ENCODE data around the gene TMEM255B.
A peak's percentile ranks its signal among the peaks of the same experiment; 100 is the strongest.

Gene TMEM255B

GRCh38 chr13:113855012-113855921 is 96.2 kb downstream of the TMEM255B start:
- TF ChIP-seq TCF4 (CRISPR knock-in tag; IDR thresholded peaks at IDR 0.05; ENCODE audit: borderline replicate concordance) = no peak
- TF ChIP-seq ZNF8 (CRISPR knock-in tag; IDR thresholded peaks at IDR 0.05) = no peak
- no peak for TF ChIP-seq ISL1 (CRISPR knock-in tag; IDR thresholded peaks at IDR 0.05)
- no peak for TF ChIP-seq CREB5 (CRISPR knock-in tag; IDR thresholded peaks at IDR 0.05; ENCODE audit: low read depth)
- TF ChIP-seq ZFP30 (CRISPR knock-in tag; IDR thresholded peaks at IDR 0.05) = no peak
- TF ChIP-seq ZC3H10 (CRISPR knock-in tag; IDR thresholded peaks at IDR 0.05) = no peak
- no peak for TF ChIP-seq TSHZ2 (CRISPR knock-in tag; IDR thresholded peaks at IDR 0.05)
- TF ChIP-seq ESRRG (CRISPR knock-in tag; IDR thresholded peaks at IDR 0.05) = no peak
- ATAC-seq = no peak

GRCh38 chr13:113855931-113856715 is 97.1 kb downstream of the TMEM255B start:
- TF ChIP-seq POU6F1 (CRISPR knock-in tag; IDR thresholded peaks at IDR 0.05; ENCODE audit: borderline replicate concordance, low read depth) = no peak
- no peak for TF ChIP-seq ZNF565 (CRISPR knock-in tag; conservative IDR thresholded peaks at IDR 0.05; ENCODE audit: low read depth)
- TF ChIP-seq ARNTL (CRISPR knock-in tag; IDR thresholded peaks at IDR 0.05; ENCODE audit: borderline replicate concordance, low read depth) = no peak
- TF ChIP-seq OSR1 (CRISPR knock-in tag; IDR thresholded peaks at IDR 0.05) = no peak
- TF ChIP-seq ESRRG (CRISPR knock-in tag; IDR thresholded peaks at IDR 0.05) = no peak
- TF ChIP-seq ZNF8 (CRISPR knock-in tag; IDR thresholded peaks at IDR 0.05) = no peak
- no peak for TF ChIP-seq SNAI2 (CRISPR knock-in tag; IDR thresholded peaks at IDR 0.05)
- TF ChIP-seq TSHZ2 (CRISPR knock-in tag; IDR thresholded peaks at IDR 0.05) = no peak
- no peak for TF ChIP-seq PPARA (CRISPR knock-in tag; IDR thresholded peaks at IDR 0.05; ENCODE audit: borderline replicate concordance)
- TF ChIP-seq ZFP3 (CRISPR knock-in tag; IDR thresholded peaks at IDR 0.05) = no peak
- TF ChIP-seq RARB (CRISPR knock-in tag; IDR thresholded peaks at IDR 0.05) = no peak
- TF ChIP-seq TOX (CRISPR knock-in tag; IDR thresholded peaks at IDR 0.05; ENCODE audit: borderline replicate concordance) = no peak
- no peak for TF ChIP-seq CSDC2 (CRISPR knock-in tag; IDR thresholded peaks at IDR 0.05)
- TF ChIP-seq ZC3H10 (CRISPR knock-in tag; IDR thresholded peaks at IDR 0.05) = no peak
- no peak for TF ChIP-seq ZNF70 (CRISPR knock-in tag; IDR thresholded peaks at IDR 0.05)
- no peak for ATAC-seq

- peak; percentile 33 for ATAC-seq
- TF ChIP-seq OSR1 (CRISPR knock-in tag; IDR thresholded peaks at IDR 0.05) = no peak
- no peak for TF ChIP-seq TCF4 (CRISPR knock-in tag; IDR thresholded peaks at IDR 0.05; ENCODE audit: borderline replicate concordance)
- TF ChIP-seq ZFP3 (CRISPR knock-in tag; IDR thresholded peaks at IDR 0.05) = no peak
- TF ChIP-seq SNAI2 (CRISPR knock-in tag; IDR thresholded peaks at IDR 0.05) = no peak
- TF ChIP-seq ZC3H10 (CRISPR knock-in tag; IDR thresholded peaks at IDR 0.05) = no peak
- TF ChIP-seq TOX (CRISPR knock-in tag; IDR thresholded peaks at IDR 0.05; ENCODE audit: borderline replicate concordance) = no peak
- no peak for TF ChIP-seq PATZ1 (CRISPR knock-in tag; IDR thresholded peaks at IDR 0.05; ENCODE audit: borderline replicate concordance)
- no peak for TF ChIP-seq ZNF8 (CRISPR knock-in tag; IDR thresholded peaks at IDR 0.05)
- TF ChIP-seq ZFP30 (CRISPR knock-in tag; IDR thresholded peaks at IDR 0.05) = no peak
- no peak for TF ChIP-seq ESRRG (CRISPR knock-in tag; IDR thresholded peaks at IDR 0.05)
- TF ChIP-seq ZNF565 (CRISPR knock-in tag; conservative IDR thresholded peaks at IDR 0.05; ENCODE audit: low read depth) = no peak
- no peak for TF ChIP-seq CSDC2 (CRISPR knock-in tag; IDR thresholded peaks at IDR 0.05)
- TF ChIP-seq GLIS3 (CRISPR knock-in tag; IDR thresholded peaks at IDR 0.05) = no peak
- no peak for TF ChIP-seq CSRNP3 (CRISPR knock-in tag; IDR thresholded peaks at IDR 0.05)
These were observed 97.7 kb downstream of the TMEM255B start for GRCh38 chr13:113856716-113857065.
